Small intestine (tissue), 7 donors: ENCODE results near the gene NPFF. TPM values are rescaled to one million over a fixed set of nuclear protein-coding genes. Genes with fewer than 3 reads are reported as not detected.

Experiments used
- DNase-seq, 2 donors: peaks; one replicate each; pipeline versions ENCODE4 v3.0.0 to v3.0.0-alpha.2; 2013
- FAIRE-seq: peaks from 2 replicates; lab custom pipeline; 2012; peaks lifted over from hg19 to GRCh38; lab: Jason Lieb, UNC
- H3K27ac ChIP-seq, 3 donors: one replicate each; pipeline ENCODE4 v1.5.1; 2013; ENCODE audit warnings: low read length in 2 of 3, mild to moderate bottlenecking in 2 of 3, control low read depth in 1 of 3, inconsistent platforms in 1 of 3, low read depth in 1 of 3, moderate library complexity in 1 of 3
- H3K27me3 ChIP-seq, 3 donors: one replicate each; pipeline ENCODE4 v1.6.1; 2013; ENCODE audit warnings: low read length in 3 of 3, inconsistent platforms in 1 of 3; ENCODE audit not compliant: control insufficient read depth in 3 of 3, insufficient read depth in 3 of 3
- H3K36me3 ChIP-seq, 3 donors: one replicate each; pipeline ENCODE4 v1.6.1; 2013; ENCODE audit warnings: low read length in 3 of 3, inconsistent platforms in 1 of 3, low read depth in 1 of 3, mild to moderate bottlenecking in 1 of 3, moderate library complexity in 1 of 3; ENCODE audit not compliant: control insufficient read depth in 3 of 3, insufficient read depth in 2 of 3
- H3K4me1 ChIP-seq, 3 donors: one replicate each; pipeline ENCODE4 v1.6.1; 2013; ENCODE audit warnings: low read length in 2 of 3, inconsistent platforms in 1 of 3, low read depth in 1 of 3, mild to moderate bottlenecking in 1 of 3, moderate library complexity in 1 of 3; ENCODE audit not compliant: control insufficient read depth in 3 of 3, insufficient read depth in 2 of 3
- H3K4me3 ChIP-seq, 3 donors: one replicate each; pipeline ENCODE4 v1.5.1; 2013; ENCODE audit warnings: low read length in 3 of 3, control low read depth in 1 of 3, inconsistent platforms in 1 of 3, low read depth in 1 of 3, mild to moderate bottlenecking in 1 of 3, moderate library complexity in 1 of 3
- H3K9me3 ChIP-seq, 2 donors: one replicate each; pipeline ENCODE4 v1.6.1; 2013; ENCODE audit warnings: low read depth in 1 of 2, low read length in 1 of 2; ENCODE audit not compliant: control insufficient read depth in 2 of 2, insufficient read depth in 1 of 2
- WGBS, 3 donors: extraction: QIAGEN DNeasy Blood & Tissue Kit; methylation state at CpG; one replicate each; pipeline ENCODE4 v1.1.7; 2013; 5-methylcytosine and 5-hydroxymethylcytosine counted together
- polyA plus RNA-seq, 4 donors: library from polyadenylated mRNA; stranded (reverse) in 3 of 4; unstranded in 1 of 4; fragments of 200-250 nt in 3 of 4; fragments of 120-200 nt in 1 of 4; gene quantifications; one replicate each; pipeline versions ENCODE4 v1.2.1 to v1.2.3, GENCODE V29; 2013
- donor health status: healthy with polysubstance abuse.
- donor health status: control.
- donor health status: control.
- donor health status: Bipolar disorder and iron deficiency.
- donor health status: healthy.

Gene NPFF
- polyA plus RNA-seq, 4 donors, result 0.12 to 4.2 TPM; not detected in 2

GRCh38 chr12:53467880-53468279 lies 39.4 kb downstream of the NPFF start:
- no peaks in the 10 kb centered on the region for H3K27me3 ChIP-seq
- no peak overlapping the region for H3K4me3 ChIP-seq
- 84 to 88% (median 85%) methylated on average over 2 of the region's 2 CpGs for WGBS, 3 donors
- H3K9me3 ChIP-seq, result no peaks in the 10 kb centered on the region
- FAIRE-seq (no peak), DNase-seq (no peak)
- H3K4me1 ChIP-seq, result no peaks in the 10 kb centered on the region
- H3K27ac ChIP-seq, result no peak overlapping the region
- H3K36me3 ChIP-seq, result peaks cover 57 to 70% (median 60%) of the 10 kb centered on the region in 3 donors

DNA sequence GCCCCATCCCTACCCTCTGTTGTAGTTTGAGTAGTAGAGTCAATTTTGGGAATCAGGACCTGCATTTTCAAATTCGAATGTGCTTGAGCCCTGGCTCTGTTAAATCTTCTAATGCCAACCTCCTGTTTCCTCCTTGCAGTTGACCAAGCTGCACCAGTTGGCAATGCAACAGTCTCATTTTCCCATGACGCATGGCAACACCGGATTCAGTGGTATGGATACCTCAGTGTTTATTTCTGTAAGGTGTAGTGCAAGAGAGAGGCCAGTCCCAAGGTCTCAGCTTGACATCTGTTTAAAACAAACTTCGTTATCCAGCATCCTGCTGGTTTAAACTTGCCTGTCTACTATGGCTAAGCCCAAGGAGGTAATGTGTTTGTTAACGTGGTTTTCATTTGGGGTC lies 40.2 kb downstream of the NPFF start:
- no peaks in the 10 kb centered on the region for H3K27me3 ChIP-seq
- H3K4me3 ChIP-seq, result no peak overlapping the region
- no peaks in the 10 kb centered on the region for H3K9me3 ChIP-seq
- FAIRE-seq, result no peak
- H3K4me1 ChIP-seq, result no peaks in the 10 kb centered on the region
- H3K27ac ChIP-seq, result no peak overlapping the region
- peaks cover 56 to 75% (median 66%) of the 10 kb centered on the region in 3 donors for H3K36me3 ChIP-seq
- no peak for DNase-seq
- 73 to 79% (median 74%) methylated on average over 5 of the region's 5 CpGs for WGBS, 3 donors

DNA sequence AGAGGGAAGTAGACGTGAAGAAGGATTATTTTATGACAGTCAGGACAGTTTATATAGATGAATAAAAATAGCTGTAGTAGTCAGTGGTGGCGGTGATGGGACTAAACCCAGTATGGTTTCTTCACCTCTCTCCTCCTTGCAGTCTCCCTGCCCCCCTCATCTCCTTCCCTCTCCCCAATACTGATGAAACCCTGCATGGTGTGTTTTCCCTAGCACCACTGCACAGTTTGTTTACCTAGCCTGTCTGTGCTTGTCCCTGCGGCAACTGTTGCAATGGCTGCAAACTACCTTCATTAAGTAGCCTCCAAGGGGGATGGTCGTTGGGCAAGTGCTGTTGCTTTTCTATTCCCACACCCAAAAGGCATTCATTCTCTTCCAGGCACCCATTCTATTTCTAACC lies 40.6 kb downstream of the NPFF start:
- no peaks in the 10 kb centered on the region for H3K27me3 ChIP-seq
- no peaks in the 10 kb centered on the region for H3K9me3 ChIP-seq
- WGBS, 3 donors, result 76 to 78% (median 76%) methylated on average over 4 of the region's 4 CpGs
- peaks cover 52 to 73% (median 66%) of the 10 kb centered on the region in 3 donors for H3K36me3 ChIP-seq
- no peak overlapping the region for H3K27ac ChIP-seq
- DNase-seq (no peak), FAIRE-seq (no peak)
- H3K4me3 ChIP-seq, result no peak overlapping the region
- H3K4me1 ChIP-seq, result no peaks in the 10 kb centered on the region

GRCh38 chr12:53465679-53466078 lies 41.6 kb downstream of the NPFF start:
- H3K9me3 ChIP-seq, result no peaks in the 10 kb centered on the region
- no peak for FAIRE-seq
- WGBS, 3 donors, result 65 to 68% (median 66%) methylated on average over 2 of the region's 2 CpGs
- DNase-seq, result no peak
- no peaks in the 10 kb centered on the region for H3K27me3 ChIP-seq
- peaks cover 0 to 2% (median 0%) of the 10 kb centered on the region in 3 donors for H3K4me1 ChIP-seq
- no peak overlapping the region for H3K4me3 ChIP-seq
- H3K27ac ChIP-seq, result no peak overlapping the region
- H3K36me3 ChIP-seq, result peaks cover 52 to 73% (median 64%) of the 10 kb centered on the region in 3 donors

- Histone ChIP-seq H3K27me3 (no peaks in the 10 kb centered on the region), H3K36me3 (peaks cover 57 to 76% (median 63%) of the 10 kb centered on the region in 3 donors), H3K4me1 (peaks cover 0 to 2% (median 0%) of the 10 kb centered on the region in 3 donors), H3K9me3 (no peaks in the 10 kb centered on the region), H3K4me3 (no peak overlapping the region), H3K27ac (no peak overlapping the region)
- WGBS, 3 donors, result 91 to 96% (median 91%) methylated on average over 11 of the region's 11 CpGs
- no peak for FAIRE-seq
- DNase-seq, result no peak
Observed at GRCh38 chr12:53464685-53465418, 42.4 kb downstream of the NPFF start.

GRCh38 chr12:53463802-53464560 lies 43.3 kb downstream of the NPFF start:
- Histone ChIP-seq H3K27ac (no peak overlapping the region), H3K36me3 (peaks cover 55 to 75% (median 61%) of the 10 kb centered on the region in 3 donors), H3K27me3 (no peaks in the 10 kb centered on the region), H3K9me3 (no peaks in the 10 kb centered on the region), H3K4me3 (no peak overlapping the region), H3K4me1 (peaks cover 0 to 2% (median 0%) of the 10 kb centered on the region in 3 donors)
- WGBS, 3 donors, result 54 to 62% (median 56%) methylated on average over 5 of the region's 5 CpGs
- DNase-seq (no peak), FAIRE-seq (no peak)

GRCh38 chr12:53462935-53463334 lies 44.3 kb downstream of the NPFF start:
- peaks cover 57 to 71% (median 66%) of the 10 kb centered on the region in 3 donors for H3K36me3 ChIP-seq
- no peak overlapping the region for H3K27ac ChIP-seq
- H3K4me3 ChIP-seq, result no peak overlapping the region
- no peaks in the 10 kb centered on the region for H3K9me3 ChIP-seq
- FAIRE-seq, result no peak
- no peaks in the 10 kb centered on the region for H3K27me3 ChIP-seq
- WGBS, 3 donors, result 40 to 68% (median 53%) methylated on average over 3 of the region's 3 CpGs
- DNase-seq, result no peak
- peaks cover 0 to 2% (median 0%) of the 10 kb centered on the region in 3 donors for H3K4me1 ChIP-seq

GRCh38 chr12:53461591-53461990 lies 45.7 kb downstream of the NPFF start:
- Histone ChIP-seq H3K9me3 (no peaks in the 10 kb centered on the region), H3K4me3 (no peak overlapping the region), H3K27me3 (no peaks in the 10 kb centered on the region), H3K4me1 (peaks cover 0 to 2% (median 0%) of the 10 kb centered on the region in 3 donors), H3K36me3 (peaks cover 51 to 66% (median 65%) of the 10 kb centered on the region in 3 donors), H3K27ac (no peak overlapping the region)
- no peak for FAIRE-seq
- WGBS, 3 donors, result 81 to 82% (median 81%) methylated on average over 8 of the region's 8 CpGs
- no peak for DNase-seq
